ENCODE results near the gene SORBS2.
A peak's percentile ranks its signal among the peaks of the same experiment; 100 is the strongest.

The SORBS2 gene

GRCh38 chr4:185811509-185812364 lies at the start of gene SORBS2:
SORBS2 (minus strand) TSS chr4:185812194; CDS start chr4:185690571, 121,623 bp downstream.
- no peak for DNase-seq (ENCODE audit: low read depth, low spot score)

GRCh38 chr4:185859111-185859510 lies 47.1 kb upstream of the SORBS2 start:
- DNase-seq (ENCODE audit: low read depth, low spot score), result peak; percentile 18

GRCh38 chr4:185857561-185857960 lies 45.6 kb upstream of the SORBS2 start:
- peak; percentile 36 for DNase-seq (ENCODE audit: low read depth, low spot score)

GRCh38 chr4:185853841-185854240 lies 41.8 kb upstream of the SORBS2 start:
- no peak for DNase-seq (ENCODE audit: low read depth, low spot score)

- DNase-seq (ENCODE audit: low read depth, low spot score), result no peak
These were observed 41.0 kb upstream of the SORBS2 start for GRCh38 chr4:185852961-185853360.

- DNase-seq (ENCODE audit: low read depth, low spot score), result no peak
These were observed 37.9 kb upstream of the SORBS2 start for GRCh38 chr4:185849664-185850550.

- DNase-seq (ENCODE audit: low read depth, low spot score), result peak; percentile 81
These were observed 35.5 kb upstream of the SORBS2 start for GRCh38 chr4:185847352-185848097.

- no peak for DNase-seq (ENCODE audit: low read depth, low spot score)
These were observed 34.6 kb upstream of the SORBS2 start for GRCh38 chr4:185846505-185847150.

GRCh38 chr4:185845966-185846365 lies 34.0 kb upstream of the SORBS2 start:
- DNase-seq (ENCODE audit: low read depth, low spot score), result no peak

GRCh38 chr4:185841451-185841850 lies 29.5 kb upstream of the SORBS2 start:
- DNase-seq (ENCODE audit: low read depth, low spot score), result no peak

GRCh38 chr4:185840953-185841352 lies 29.0 kb upstream of the SORBS2 start:
- DNase-seq (ENCODE audit: low read depth, low spot score), result no peak

- DNase-seq (ENCODE audit: low read depth, low spot score), result no peak
These were observed 28.2 kb upstream of the SORBS2 start for GRCh38 chr4:185840201-185840600.

- DNase-seq (ENCODE audit: low read depth, low spot score), result no peak
These were observed 27.8 kb upstream of the SORBS2 start for GRCh38 chr4:185839770-185840169.

GRCh38 chr4:185839194-185839712 lies 27.3 kb upstream of the SORBS2 start:
- DNase-seq (ENCODE audit: low read depth, low spot score), result peak; percentile 98

GRCh38 chr4:185838514-185839193 lies 26.7 kb upstream of the SORBS2 start:
- peak; percentile 52 for DNase-seq (ENCODE audit: low read depth, low spot score)

- DNase-seq (ENCODE audit: low read depth, low spot score), result peak; percentile 33
These were observed 26.1 kb upstream of the SORBS2 start for GRCh38 chr4:185838104-185838452.

GRCh38 chr4:185837415-185838103 lies 25.6 kb upstream of the SORBS2 start:
- DNase-seq (ENCODE audit: low read depth, low spot score), result no peak

GRCh38 chr4:185836241-185837084 lies 24.5 kb upstream of the SORBS2 start:
- DNase-seq (ENCODE audit: low read depth, low spot score), result no peak

GRCh38 chr4:185835814-185836213 lies 23.8 kb upstream of the SORBS2 start:
- no peak for DNase-seq (ENCODE audit: low read depth, low spot score)

Measured in ELF-1 (cell line).